Stimulated activated CD4-positive, alpha-beta T cell treated with anti-CD3 and anti-CD28 coated beads, Interleukin-2, amount 100 ng/mL, for 4 hours (primary cell): Measurements from ENCODE around the gene MN1.
"Not testable (repeated sequence)": the region's sequence is repeated elsewhere in the genome, so short reads cannot be mapped to it uniquely, and the experiment has no call there.

Source experiments
- DNase-seq: peaks from one replicate; pipeline ENCODE4 v3.0.0-alpha.2; 2020; ENCODE audit warnings: low read depth

The MN1 gene

GRCh38 chr22:27757928-27758525 lies 43.5 kb downstream of the MN1 start:
- no peak for DNase-seq

GRCh38 chr22:27756212-27756660 lies 45.3 kb downstream of the MN1 start:
- no peak for DNase-seq

GRCh38 chr22:27755521-27756211 lies 45.9 kb downstream of the MN1 start:
- DNase-seq = no peak

GRCh38 chr22:27754888-27755480 lies 46.6 kb downstream of the MN1 start:
- DNase-seq = no peak

- DNase-seq = no peak
Measured at GRCh38 chr22:27754247-27754887, 47.2 kb downstream of the MN1 start.

GRCh38 chr22:27752771-27753170 lies 48.8 kb downstream of the MN1 start:
- DNase-seq = no peak

- DNase-seq = no peak
Measured at GRCh38 chr22:27752141-27752540, 49.4 kb downstream of the MN1 start.

GRCh38 chr22:27751277-27752070 lies 50.1 kb downstream of the MN1 start:
- DNase-seq = no peak

- no peak for DNase-seq
Measured at GRCh38 chr22:27750584-27751265, 50.8 kb downstream of the MN1 start.

- DNase-seq = no peak
Measured at GRCh38 chr22:27749597-27750225, 51.8 kb downstream of the MN1 start.

- no peak for DNase-seq
Measured at GRCh38 chr22:27748751-27749191, 52.8 kb downstream of the MN1 start.

- no peak for DNase-seq
Measured at GRCh38 chr22:27748349-27748748, 53.2 kb downstream of the MN1 start.

GRCh38 chr22:27747396-27748221 lies 53.9 kb downstream of the MN1 start:
- DNase-seq = no peak

- no peak for DNase-seq
Measured at GRCh38 chr22:27746918-27747317, 54.6 kb downstream of the MN1 start.

GRCh38 chr22:27745809-27746208 lies 55.7 kb downstream of the MN1 start:
- no peak for DNase-seq

GRCh38 chr22:27745154-27745553 lies 56.4 kb downstream of the MN1 start:
- no peak for DNase-seq

- not testable (repeated sequence) for DNase-seq
Measured at GRCh38 chr22:27744078-27744477, 57.5 kb downstream of the MN1 start.

- DNase-seq = no peak
Measured at GRCh38 chr22:27740202-27740748, 61.3 kb downstream of the MN1 start.

GRCh38 chr22:27737521-27737920 lies 64.0 kb downstream of the MN1 start:
- no peak for DNase-seq

GRCh38 chr22:27734066-27734465 lies 67.5 kb downstream of the MN1 start:
- DNase-seq = no peak
